GM10266 (cell line): Measurements from ENCODE around the gene OPN4.

Source experiments
- DNase-seq: peaks from one replicate; pipeline ENCODE4 v3.0.0; 2012; ENCODE audit errors: extremely low spot score
- CTCF ChIP-seq: IDR thresholded peaks from 2 replicates; pipeline ENCODE4 v1.5.1; 2012; ENCODE audit warnings: mild to moderate bottlenecking, low read depth; ENCODE audit not compliant: control insufficient read depth, insufficient read depth; ENCODE audit errors: missing control alignments

The OPN4 gene

GRCh38 chr10:86648704-86649427 is 5.5 kb upstream of the OPN4 start:
- no peak for TF ChIP-seq CTCF
- no peak for DNase-seq

GRCh38 chr10:86649471-86650150 is 4.7 kb upstream of the OPN4 start:
- TF ChIP-seq CTCF = no peak
- DNase-seq = no peak

- no peak for TF ChIP-seq CTCF
These were observed 4.2 kb upstream of the OPN4 start for GRCh38 chr10:86650151-86650550.

GRCh38 chr10:86651021-86651471 is 3.3 kb upstream of the OPN4 start:
- no peak for TF ChIP-seq CTCF
- no peak for DNase-seq

More at GRCh38 chr10:86650151-86650550, 4.2 kb upstream of the OPN4 start:
- no peak for DNase-seq

- no peak for DNase-seq
- no peak for TF ChIP-seq CTCF
These were observed 2.6 kb upstream of the OPN4 start for GRCh38 chr10:86651631-86652331.

- DNase-seq = no peak
- no peak for TF ChIP-seq CTCF
These were observed 1.8 kb upstream of the OPN4 start for GRCh38 chr10:86652361-86653202.
